ENCODE results near the gene NKRF. TPM values are rescaled to one million over a fixed set of nuclear protein-coding genes. Genes with fewer than 3 reads are reported as not detected.

The NKRF gene
- total and polyA plus RNA-seq, 2 of the 8 experiments (the other 6 are each of a cell fraction or from before 2014, with no cell fraction given): 3.8 to 11.4 TPM

GRCh38 chrX:119646515-119646914 is 40.3 kb upstream of the NKRF start (continued):
- no peak for TF ChIP-seq CHD7 (IDR thresholded peaks at IDR 0.05; ENCODE audit: insufficient replicate concordance, low read length)

All from H1 (cell line).